ENCODE measurements around the gene PCSK4.

PCSK4 gene

GRCh38 chr19:1438933-1439354 lies 51.2 kb downstream of the PCSK4 start (continued):
- no peak for TF ChIP-seq ZNF280D (tag by site-specific recombination; IDR thresholded peaks at IDR 0.05)
- no peak for TF ChIP-seq ZBTB17 (tag by site-specific recombination; IDR thresholded peaks at IDR 0.05)
- no peak for TF ChIP-seq ZNF138 (tag by site-specific recombination; IDR thresholded peaks at IDR 0.05; ENCODE audit: borderline replicate concordance)
- TF ChIP-seq ZNF175 (tag by site-specific recombination; IDR thresholded peaks at IDR 0.05), result no peak
- TF ChIP-seq ZNF549 (tag by site-specific recombination; IDR thresholded peaks at IDR 0.05), result no peak
- no peak for TF ChIP-seq SCRT1 (tag by site-specific recombination; IDR thresholded peaks at IDR 0.05; ENCODE audit: borderline replicate concordance)
- TF ChIP-seq HOXD13 (CRISPR knock-in tag; IDR thresholded peaks at IDR 0.05; ENCODE audit: borderline replicate concordance), result no peak
- no peak for TF ChIP-seq ZNF843 (tag by site-specific recombination; IDR thresholded peaks at IDR 0.05)
- TF ChIP-seq ZNF449 (tag by site-specific recombination; IDR thresholded peaks at IDR 0.05), result no peak

GRCh38 chr19:1438035-1438932 lies 51.9 kb downstream of the PCSK4 start, which contains the start of gene RPS15:
Gene RPS15 (plus strand): TSS chr19:1438396. CDS start chr19:1438426, 30 bp downstream.
- POLR2A ChIA-PET, result interaction anchor here (0.6 to 1.8 kb wide), 3 partner anchors 26 to 169 kb away, joined by 3 to 7 read pairs (median 3); partner anchors contain the start of gene CIRBP
- no peak for TF ChIP-seq HOXC10 (CRISPR knock-in tag; IDR thresholded peaks at IDR 0.05)
- peak; percentile 62; the same call in 1 of the 2 replicates for TF ChIP-seq KLF1 (tag by site-specific recombination; IDR thresholded peaks at IDR 0.05)
- TF ChIP-seq ZSCAN18 (tag by site-specific recombination; IDR thresholded peaks at IDR 0.05), result peak; percentile 34; the same call in 1 of the 2 replicates
- no peak for TF ChIP-seq ZNF670 (tag by site-specific recombination; IDR thresholded peaks at IDR 0.05; ENCODE audit: low read depth)
- no peak; the same call in 1 of the 2 replicates for TF ChIP-seq ZNF558 (tag by site-specific recombination; IDR thresholded peaks at IDR 0.05)
- peak; percentile 81 for TF ChIP-seq ZNF610 (tag by site-specific recombination; IDR thresholded peaks at IDR 0.05; ENCODE audit: borderline replicate concordance)
- peak; percentile 91 for TF ChIP-seq YY2 (tag by site-specific recombination; IDR thresholded peaks at IDR 0.05)
- TF ChIP-seq ZNF426 (tag by site-specific recombination; IDR thresholded peaks at IDR 0.05), result no peak
- TF ChIP-seq SETDB1 (IDR thresholded peaks at IDR 0.05; ENCODE audit: insufficient read length, low read length), result no peak
- TF ChIP-seq SCRT1 (tag by site-specific recombination; IDR thresholded peaks at IDR 0.05; ENCODE audit: borderline replicate concordance), result no peak
- peak; percentile 85 for TF ChIP-seq KLF8 (tag by site-specific recombination; IDR thresholded peaks at IDR 0.05)
- peak; percentile 62 for TF ChIP-seq PATZ1 (tag by site-specific recombination; IDR thresholded peaks at IDR 0.05)
- TF ChIP-seq SP2 (tag by site-specific recombination; IDR thresholded peaks at IDR 0.05), result peak; percentile 93
- TF ChIP-seq HOXA7 (CRISPR knock-in tag; IDR thresholded peaks at IDR 0.05; ENCODE audit: borderline replicate concordance), result no peak
- TF ChIP-seq ZNF776 (tag by site-specific recombination; IDR thresholded peaks at IDR 0.05; ENCODE audit: borderline replicate concordance), result no peak
- TF ChIP-seq ZNF510 (tag by site-specific recombination; IDR thresholded peaks at IDR 0.05; ENCODE audit: insufficient replicate concordance), result no peak
- TF ChIP-seq ZNF621 (tag by site-specific recombination; IDR thresholded peaks at IDR 0.05), result no peak
- peak; percentile 81; the same call in 1 of the 2 replicates for TF ChIP-seq KLF10 (tag by site-specific recombination; IDR thresholded peaks at IDR 0.05)
- no peak; the same call in 1 of the 2 replicates for TF ChIP-seq MZF1 (tag by site-specific recombination; IDR thresholded peaks at IDR 0.05; ENCODE audit: borderline replicate concordance)
- TF ChIP-seq YY1 (tag by site-specific recombination; IDR thresholded peaks at IDR 0.05), result peak; percentile 86

More at GRCh38 chr19:1438035-1438932, 51.9 kb downstream of the PCSK4 start, which contains the start of gene RPS15:
- CTCF ChIA-PET, result interaction anchor here (1.0 to 1.3 kb wide), 2 partner anchors 13 to 180 kb away, joined by 3 to 4 read pairs; no protein-coding TSS in a partner anchor
- Histone ChIP-seq H3K4me3 (ENCODE audit: low read depth, low read length) (peak within 1 kb of the TSS; percentile 92), H3K27ac (ENCODE audit: extremely low read depth, low read depth, low read length) (peak within 1 kb of the TSS; percentile 100), H3K9me3 (ENCODE audit: control insufficient read depth, insufficient read depth, low read depth, low read length) (no peaks in the 10 kb centered on the region), H3K36me3 (ENCODE audit: control insufficient read depth in 2 of 2, insufficient read depth in 1 of 2, low read length in 2 of 2) (peaks cover 15 to 60% of the 10 kb centered on the region in 2 experiments; a peak in 2 of 3 replicates), H3K4me1 (ENCODE audit: control insufficient read depth, insufficient read depth, low read length) (peaks cover 14% of the 10 kb centered on the region)

Data from HEK293 (cell line).